ENCODE measurements around the gene NOS1. TPM values are rescaled to one million over a fixed set of nuclear protein-coding genes. Genes with fewer than 3 reads are reported as not detected.

Gene NOS1
- total RNA-seq, 1 donor from 2014 or later, result 0.48 TPM

DNA sequence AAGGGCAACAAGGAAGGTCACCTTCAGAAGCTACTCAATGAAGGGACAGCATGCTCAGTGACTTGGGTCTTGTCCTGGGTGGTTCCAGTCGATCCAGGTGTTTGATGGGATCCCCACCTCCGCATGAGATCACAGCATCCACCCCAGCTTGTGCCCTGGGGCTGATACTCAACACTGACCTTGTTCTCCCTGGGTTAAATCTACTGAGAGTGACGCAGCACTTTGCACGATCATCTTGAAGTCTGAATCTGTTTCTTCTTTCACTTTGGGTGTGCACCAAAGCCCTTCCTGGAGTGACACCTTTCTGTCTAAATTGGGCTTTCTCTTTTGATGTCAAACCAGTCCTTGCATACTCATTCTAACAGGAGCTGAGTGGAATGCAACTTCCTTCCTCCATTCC lies 13.8 kb downstream of the NOS1 start:
- DNase-seq (ENCODE audit: extremely low spot score, unreplicated experiment), result no peak
- no peaks in the 10 kb centered on the region for H3K9me3 Mint-ChIP-seq
- H3K36me3 Mint-ChIP-seq, result no peaks in the 10 kb centered on the region
- H3K27me3 Mint-ChIP-seq, result peaks cover 35% of the 10 kb centered on the region
- no peak overlapping the region for H3K27ac Mint-ChIP-seq
- TF ChIP-seq, protein P1, sequence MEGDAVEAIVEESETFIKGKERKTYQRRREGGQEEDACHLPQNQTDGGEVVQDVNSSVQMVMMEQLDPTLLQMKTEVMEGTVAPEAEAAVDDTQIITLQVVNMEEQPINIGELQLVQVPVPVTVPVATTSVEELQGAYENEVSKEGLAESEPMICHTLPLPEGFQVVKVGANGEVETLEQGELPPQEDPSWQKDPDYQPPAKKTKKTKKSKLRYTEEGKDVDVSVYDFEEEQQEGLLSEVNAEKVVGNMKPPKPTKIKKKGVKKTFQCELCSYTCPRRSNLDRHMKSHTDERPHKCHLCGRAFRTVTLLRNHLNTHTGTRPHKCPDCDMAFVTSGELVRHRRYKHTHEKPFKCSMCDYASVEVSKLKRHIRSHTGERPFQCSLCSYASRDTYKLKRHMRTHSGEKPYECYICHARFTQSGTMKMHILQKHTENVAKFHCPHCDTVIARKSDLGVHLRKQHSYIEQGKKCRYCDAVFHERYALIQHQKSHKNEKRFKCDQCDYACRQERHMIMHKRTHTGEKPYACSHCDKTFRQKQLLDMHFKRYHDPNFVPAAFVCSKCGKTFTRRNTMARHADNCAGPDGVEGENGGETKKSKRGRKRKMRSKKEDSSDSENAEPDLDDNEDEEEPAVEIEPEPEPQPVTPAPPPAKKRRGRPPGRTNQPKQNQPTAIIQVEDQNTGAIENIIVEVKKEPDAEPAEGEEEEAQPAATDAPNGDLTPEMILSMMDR (conservative IDR thresholded peaks at IDR 0.05), result no peak
- H3K4me3 Mint-ChIP-seq, result no peak overlapping the region
- no peaks in the 10 kb centered on the region for H3K4me1 Mint-ChIP-seq (ENCODE audit: unreplicated experiment)

DNA sequence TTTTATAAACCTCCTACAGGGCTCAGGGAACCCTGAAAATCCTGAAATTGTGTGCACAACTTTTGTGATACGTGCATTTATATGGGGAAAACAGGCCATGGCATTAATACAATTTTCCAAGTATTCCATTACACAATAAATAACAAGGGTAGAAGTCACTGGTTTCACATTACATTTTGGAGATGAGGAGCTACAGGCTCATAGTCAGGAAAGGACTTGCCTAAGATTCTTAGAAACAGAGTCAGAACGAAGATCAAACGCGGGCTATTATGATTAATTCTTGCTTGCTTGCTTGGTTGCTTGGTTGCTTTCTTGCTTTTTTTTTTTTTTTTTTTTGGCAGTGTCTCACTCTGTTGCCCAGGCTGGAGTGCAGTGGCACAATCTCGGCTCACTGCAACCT lies 16.7 kb downstream of the NOS1 start:
- Mint-ChIP-seq H3K27me3 (peaks cover 21% of the 10 kb centered on the region), H3K27ac (no peak overlapping the region), H3K4me1 (ENCODE audit: unreplicated experiment) (no peaks in the 10 kb centered on the region), H3K36me3 (no peaks in the 10 kb centered on the region), H3K4me3 (no peak overlapping the region), H3K9me3 (no peaks in the 10 kb centered on the region)
- DNase-seq (ENCODE audit: extremely low spot score, unreplicated experiment), result no peak
- TF ChIP-seq, protein P1 (conservative IDR thresholded peaks at IDR 0.05), result no peak

DNA sequence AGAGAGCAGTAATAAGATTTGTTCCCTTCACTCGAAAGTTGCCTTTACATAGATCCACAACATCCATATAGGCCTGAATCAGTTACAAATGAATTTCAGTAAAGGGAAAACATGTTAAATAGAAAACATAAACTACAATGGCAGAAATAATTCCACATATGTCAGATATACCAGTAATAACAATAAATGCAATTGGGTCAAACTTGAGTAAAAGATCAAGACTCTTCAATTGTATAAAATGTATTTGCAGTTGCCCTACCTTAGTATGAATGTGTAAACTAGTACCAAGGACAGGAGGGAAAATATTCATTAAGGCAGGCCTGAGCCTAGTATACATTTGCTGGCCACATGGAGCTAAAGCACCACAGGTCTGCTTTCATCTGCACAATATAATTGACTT lies 17.6 kb downstream of the NOS1 start:
- DNase-seq (ENCODE audit: extremely low spot score, unreplicated experiment), result no peak
- H3K36me3 Mint-ChIP-seq, result no peaks in the 10 kb centered on the region
- peaks cover 22% of the 10 kb centered on the region for H3K27me3 Mint-ChIP-seq
- TF ChIP-seq, protein P1 (conservative IDR thresholded peaks at IDR 0.05), result no peak
- no peaks in the 10 kb centered on the region for H3K9me3 Mint-ChIP-seq
- no peak overlapping the region for H3K4me3 Mint-ChIP-seq
- H3K4me1 Mint-ChIP-seq (ENCODE audit: unreplicated experiment), result no peaks in the 10 kb centered on the region
- no peak overlapping the region for H3K27ac Mint-ChIP-seq

DNA sequence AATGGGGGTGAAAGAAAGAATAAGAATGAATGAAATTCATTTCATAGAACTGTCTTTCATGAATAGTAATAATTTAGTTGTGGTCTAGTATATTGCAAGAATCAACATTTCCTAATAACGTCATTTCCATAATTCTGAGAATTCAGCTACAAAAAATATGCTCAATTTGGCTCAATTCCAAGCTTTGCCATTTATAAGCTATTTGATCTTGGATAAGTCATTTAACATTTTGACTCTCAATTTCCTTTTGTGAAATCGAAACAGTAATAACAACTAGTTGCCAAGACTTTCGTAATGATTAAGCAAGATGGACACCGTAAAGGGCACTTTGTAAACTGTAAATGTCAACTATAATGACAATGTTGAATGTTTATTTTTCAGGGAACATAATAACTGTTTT lies 18.1 kb downstream of the NOS1 start:
- TF ChIP-seq, protein P1 (conservative IDR thresholded peaks at IDR 0.05), result no peak
- Mint-ChIP-seq H3K9me3 (no peaks in the 10 kb centered on the region), H3K27me3 (peaks cover 22% of the 10 kb centered on the region), H3K4me1 (ENCODE audit: unreplicated experiment) (no peaks in the 10 kb centered on the region), H3K27ac (no peak overlapping the region), H3K36me3 (no peaks in the 10 kb centered on the region), H3K4me3 (no peak overlapping the region)
- no peak for DNase-seq (ENCODE audit: extremely low spot score, unreplicated experiment)

DNA sequence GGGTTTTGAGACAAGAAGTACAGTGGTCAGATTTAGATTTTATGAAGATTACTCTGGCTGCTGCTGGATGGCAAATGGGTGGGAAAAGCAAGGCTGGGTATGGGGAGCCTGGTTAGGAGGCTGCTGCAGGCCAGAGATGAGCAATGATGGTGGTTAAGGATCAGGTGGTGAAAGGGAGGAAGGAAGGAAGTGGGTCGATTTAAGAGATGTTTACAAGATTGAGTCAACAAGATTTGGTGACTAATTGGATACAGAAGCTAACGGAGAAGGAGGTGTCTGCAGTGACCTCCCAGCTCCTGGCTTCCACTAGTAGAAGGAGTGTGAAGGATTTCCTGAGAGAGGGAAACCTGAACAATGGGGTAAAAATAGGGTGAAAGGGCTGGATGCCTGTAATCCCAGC lies 18.7 kb downstream of the NOS1 start:
- H3K27ac Mint-ChIP-seq, result no peak overlapping the region
- TF ChIP-seq, protein P1 (conservative IDR thresholded peaks at IDR 0.05), result no peak

DNA sequence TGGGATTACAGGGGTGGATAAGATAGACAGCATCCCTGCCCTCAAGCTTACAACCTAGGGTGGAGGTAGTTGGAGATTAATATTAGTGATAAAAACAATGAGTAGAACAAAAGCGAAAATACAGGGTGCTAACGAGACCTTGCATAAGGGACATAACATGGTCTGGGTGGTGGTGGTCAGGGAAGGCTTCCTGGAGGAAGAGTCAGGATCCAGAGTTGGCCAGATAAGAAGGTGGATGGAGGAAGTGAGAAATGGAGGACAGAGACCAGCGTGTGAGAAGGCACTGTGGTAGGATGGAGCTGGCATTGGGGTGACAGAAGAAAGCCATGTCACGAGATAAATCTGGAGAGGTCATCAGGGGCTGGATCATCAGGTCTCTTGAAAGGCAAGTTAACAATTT lies 19.2 kb downstream of the NOS1 start:
- no peak overlapping the region for H3K27ac Mint-ChIP-seq
- no peak for DNase-seq (ENCODE audit: extremely low spot score, unreplicated experiment)
- no peaks in the 10 kb centered on the region for H3K4me1 Mint-ChIP-seq (ENCODE audit: unreplicated experiment)
- no peak overlapping the region for H3K4me3 Mint-ChIP-seq
- H3K36me3 Mint-ChIP-seq, result no peaks in the 10 kb centered on the region
- TF ChIP-seq, protein P1 (conservative IDR thresholded peaks at IDR 0.05), result no peak
- H3K27me3 Mint-ChIP-seq, result peaks cover 22% of the 10 kb centered on the region
- no peaks in the 10 kb centered on the region for H3K9me3 Mint-ChIP-seq

More for the DNA sequence above, 18.7 kb downstream of the NOS1 start:
- Mint-ChIP-seq H3K4me3 (no peak overlapping the region), H3K4me1 (ENCODE audit: unreplicated experiment) (no peaks in the 10 kb centered on the region), H3K27me3 (peaks cover 22% of the 10 kb centered on the region), H3K36me3 (no peaks in the 10 kb centered on the region), H3K9me3 (no peaks in the 10 kb centered on the region)
- DNase-seq (ENCODE audit: extremely low spot score, unreplicated experiment), result no peak

All from type B pancreatic cell (in vitro differentiated cells).